Activated CD8-positive, alpha-beta memory T cell treated with anti-CD3 and anti-CD28 coated beads for 1 hour (primary cell): ENCODE measurements around the gene ARID4B.
"Not testable (repeated sequence)": the region's sequence is repeated elsewhere in the genome, so short reads cannot be mapped to it uniquely, and the experiment has no call there.

ENCODE experiments used
- DNase-seq, 2 donors: peaks; one replicate each; pipeline ENCODE4 v3.0.0-alpha.2; 2020; ENCODE audit warnings: low read depth in 1 of 2; ENCODE audit errors: extremely low read depth in 1 of 2

Gene ARID4B

DNA sequence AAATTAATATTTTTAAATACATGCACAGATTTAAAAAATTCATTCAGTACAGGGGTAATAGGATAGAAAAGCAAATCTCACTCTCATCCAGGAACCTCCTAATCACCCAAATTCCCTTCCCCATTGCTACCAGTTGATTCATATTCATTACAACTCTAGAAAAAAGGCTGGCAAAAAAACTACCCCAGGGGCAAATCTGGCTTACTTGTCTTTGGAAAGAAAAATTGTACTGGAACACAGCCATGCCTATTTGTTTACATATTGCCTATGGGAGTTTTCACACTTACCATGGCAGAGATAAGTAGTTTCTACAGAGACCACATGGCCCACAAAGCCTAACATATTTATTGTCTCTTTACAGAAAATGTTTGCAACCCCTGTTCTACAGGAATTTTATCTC, 158.0 kb downstream of the ARID4B start:
- DNase-seq, result no peak

DNA sequence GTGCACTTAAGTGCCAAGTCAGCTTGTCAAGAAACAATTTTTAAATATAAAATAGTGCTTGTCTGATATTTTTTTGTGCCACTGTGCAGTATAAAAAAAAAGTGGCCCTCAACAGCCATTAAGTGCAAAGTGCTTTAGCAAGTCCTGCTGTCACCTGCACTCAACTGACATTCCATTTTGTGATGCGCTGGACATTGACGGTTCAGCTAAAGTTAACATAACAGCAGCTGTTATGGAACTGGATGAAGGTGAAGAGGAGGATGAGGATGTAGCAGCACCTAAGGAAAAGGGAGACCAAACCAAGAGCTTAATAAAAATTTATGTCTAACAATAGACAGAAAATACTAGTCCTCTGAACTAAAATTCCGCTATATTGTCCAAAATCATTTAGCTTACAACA, 159.6 kb downstream of the ARID4B start:
- DNase-seq, result no peak

DNA sequence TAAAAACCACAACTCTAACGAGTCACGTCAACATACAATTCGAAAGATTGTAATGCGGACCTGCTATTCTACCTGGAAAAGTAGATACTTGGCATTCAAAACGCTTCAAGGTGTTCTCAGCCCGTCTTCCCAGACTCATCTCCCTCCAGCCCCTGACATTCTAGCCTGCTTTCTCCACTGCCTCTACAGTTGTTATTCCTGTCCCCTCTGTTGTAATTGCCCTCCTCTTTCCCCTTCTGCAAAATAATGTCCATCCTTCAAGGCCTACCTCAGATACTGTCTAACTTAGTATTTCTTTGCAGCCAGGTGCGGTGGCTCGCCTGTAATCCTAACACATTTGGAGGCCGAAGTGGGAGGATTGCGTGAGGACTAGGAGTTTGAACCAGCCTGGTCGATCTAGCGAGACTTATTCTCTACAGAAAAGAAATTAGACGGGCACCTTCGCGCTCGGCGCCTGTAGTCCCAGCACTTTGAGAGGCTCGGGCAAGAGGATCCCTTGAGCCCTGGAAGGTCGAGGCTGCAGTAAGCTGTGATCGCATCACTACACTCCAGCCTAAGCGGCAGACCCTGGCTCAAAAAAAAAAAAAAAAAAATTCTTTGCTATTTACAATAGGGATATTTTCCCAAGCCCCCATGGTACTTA, 166.2 kb downstream of the ARID4B start:
- DNase-seq, result no peak

DNA sequence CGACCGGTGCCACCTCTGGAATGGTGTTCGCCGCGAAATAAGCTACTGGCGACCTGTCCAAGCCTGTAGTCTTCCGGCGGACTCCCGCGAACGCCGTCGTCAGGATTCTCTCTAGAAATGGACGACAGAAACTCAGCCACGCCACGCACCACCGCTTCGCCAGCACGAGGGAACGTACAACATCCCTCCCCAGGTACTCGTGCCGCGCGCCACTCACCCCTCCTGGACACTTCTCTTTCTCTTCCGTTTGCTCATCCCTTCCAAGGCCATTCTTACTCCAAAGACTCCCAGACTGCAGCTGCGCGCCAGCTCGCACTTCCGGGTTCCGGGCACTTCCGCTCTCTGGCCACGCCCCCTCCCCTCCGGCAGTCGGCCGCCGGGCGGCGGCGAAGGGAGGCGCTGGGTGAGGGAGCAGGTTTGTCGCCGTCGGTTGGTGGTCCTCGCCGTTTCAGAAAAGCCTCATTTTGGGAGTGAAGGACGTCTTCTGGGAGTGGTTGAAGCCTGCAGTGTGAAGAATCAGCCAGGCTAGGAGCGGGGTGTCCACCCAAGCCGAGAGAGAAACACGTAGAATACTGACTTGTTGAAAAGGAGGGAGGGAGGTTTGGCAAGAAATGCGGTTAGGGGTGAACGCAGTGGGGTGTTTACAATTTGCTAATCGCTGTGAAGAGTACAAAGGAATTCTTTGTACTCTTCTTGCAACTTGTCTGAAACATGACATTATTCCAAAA, 166.9 kb downstream of the ARID4B start, which contains the start of gene RBM34:
RBM34 (minus strand) TSS at position 294 of the 728 bp plus-strand sequence; CDS start at position 270, 24 bp downstream.
- peak; percentile 76 to 90 for DNase-seq

DNA sequence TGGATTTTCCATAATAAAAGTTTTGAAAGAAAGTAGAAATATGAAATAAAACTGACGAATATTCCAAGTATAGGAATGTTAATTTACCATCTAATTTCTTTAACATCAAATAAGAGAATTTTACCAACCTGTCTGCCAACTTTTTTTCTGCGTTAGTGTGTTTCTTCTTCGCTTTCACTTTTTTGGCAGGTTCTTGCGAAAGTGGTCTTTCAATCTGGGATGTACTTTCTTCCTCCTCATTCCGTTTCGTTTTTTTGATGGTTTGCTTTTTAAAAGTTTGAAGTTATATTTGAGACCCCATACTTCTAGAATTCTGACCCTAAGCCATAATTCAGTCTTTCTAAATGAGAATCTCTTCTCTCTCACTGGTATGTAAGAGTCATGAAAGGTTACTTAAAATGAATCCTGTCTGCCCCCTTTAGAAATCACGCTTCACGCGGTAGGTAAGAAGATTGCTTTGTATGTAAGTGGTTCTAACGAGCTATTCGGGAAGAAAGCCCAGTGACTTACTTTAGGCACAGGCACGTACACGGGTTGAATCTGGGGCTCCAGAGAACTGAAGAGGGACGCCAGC, 167.5 kb downstream of the ARID4B start:
- no peak for DNase-seq

DNA sequence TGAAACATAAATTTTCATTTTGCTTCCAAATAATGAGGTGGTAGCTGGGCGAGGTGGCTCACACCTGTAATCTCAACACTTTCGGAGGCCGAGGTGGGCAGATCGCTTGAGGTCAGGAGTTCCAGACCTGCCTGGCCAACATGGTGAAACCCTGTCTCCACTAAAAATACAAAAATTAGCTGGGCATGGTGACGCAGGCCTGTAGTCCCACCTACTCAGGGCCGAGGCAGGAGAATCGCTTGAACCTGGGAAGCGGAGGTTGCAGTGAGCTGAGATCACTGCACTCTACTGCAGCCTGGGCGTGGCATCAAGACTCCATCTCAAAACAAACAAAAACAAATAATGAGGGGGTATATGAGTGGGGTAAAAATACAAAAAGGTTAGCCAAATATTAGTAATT, 168.0 kb downstream of the ARID4B start:
- DNase-seq, result not testable (repeated sequence)

DNA sequence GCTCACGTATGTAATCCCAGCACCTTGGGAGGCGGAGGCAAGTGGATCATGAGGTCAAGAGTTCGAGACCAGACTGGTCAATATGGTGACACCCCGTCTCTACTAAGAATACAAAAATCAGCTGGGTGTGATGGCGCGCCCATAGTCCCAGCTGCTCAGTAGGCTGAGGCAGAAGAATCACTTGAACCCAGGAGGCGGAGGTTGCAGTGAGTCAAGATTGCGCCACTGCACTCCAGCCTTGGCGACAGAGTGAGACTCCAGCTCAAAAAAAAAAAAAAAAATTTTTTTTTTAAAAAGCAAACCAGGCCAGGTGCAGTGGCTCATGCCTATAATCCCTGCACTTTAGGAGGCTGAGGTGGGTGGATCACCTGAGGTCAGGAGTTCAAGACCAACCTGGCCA, 168.7 kb downstream of the ARID4B start:
- DNase-seq, result not testable (repeated sequence)

DNA sequence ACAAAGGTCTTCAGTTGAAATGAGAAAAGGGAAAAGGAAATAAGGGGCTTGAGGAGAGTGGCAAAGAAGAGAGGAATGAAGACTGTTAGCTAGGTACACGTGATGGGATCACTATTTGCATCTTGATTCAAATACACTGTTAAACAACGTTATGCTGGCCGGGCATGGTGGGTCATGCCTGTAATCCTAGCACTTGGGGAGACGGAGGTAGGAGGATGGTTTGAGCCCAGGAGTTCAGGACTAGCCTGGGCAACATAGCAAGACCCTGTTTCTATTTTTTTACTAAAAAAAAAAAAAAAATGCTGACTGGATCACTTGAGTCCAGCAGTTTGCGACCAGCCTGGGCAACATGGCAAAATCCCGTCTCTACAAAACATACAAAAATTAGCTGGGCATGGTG, 169.3 kb downstream of the ARID4B start:
- DNase-seq, result no peak

DNA sequence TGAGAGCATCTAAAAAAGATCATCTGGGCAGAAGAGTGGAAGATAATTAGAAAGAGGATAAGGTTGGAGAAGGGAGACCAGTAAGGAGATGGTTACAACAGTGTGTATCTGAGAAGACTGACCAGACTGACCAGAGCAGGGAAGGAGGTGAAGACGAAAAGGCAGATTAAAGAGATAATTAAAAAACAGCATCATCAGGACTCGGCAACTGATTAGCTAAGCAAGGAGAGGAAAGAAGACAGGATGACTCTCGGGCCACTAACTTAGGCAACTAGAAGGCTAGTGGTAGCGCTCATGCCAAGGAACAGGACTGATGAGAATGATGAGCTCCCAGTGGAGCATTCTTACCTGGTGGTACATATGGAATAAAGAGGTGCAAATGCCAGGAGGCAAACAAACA, 170.8 kb downstream of the ARID4B start:
- DNase-seq, result no peak

DNA sequence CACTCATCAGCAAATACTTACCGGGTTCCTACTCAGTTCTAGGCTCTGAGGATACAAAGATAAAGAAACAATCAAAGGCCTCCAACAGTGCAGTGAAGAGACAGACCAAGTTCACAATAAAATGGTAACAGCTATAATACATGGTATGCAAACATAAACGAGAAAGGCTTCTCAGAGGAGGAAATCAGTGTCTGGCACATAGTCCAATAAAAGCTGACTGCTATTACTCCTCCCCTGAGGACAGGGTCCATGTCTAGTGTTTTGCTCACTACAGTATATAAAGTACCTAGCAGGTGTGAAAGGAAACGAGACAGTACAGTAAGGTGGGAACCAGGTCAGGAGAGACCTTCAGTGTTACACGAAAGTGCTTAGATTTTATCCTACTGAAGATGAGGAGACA, 171.2 kb downstream of the ARID4B start:
- no peak for DNase-seq

DNA sequence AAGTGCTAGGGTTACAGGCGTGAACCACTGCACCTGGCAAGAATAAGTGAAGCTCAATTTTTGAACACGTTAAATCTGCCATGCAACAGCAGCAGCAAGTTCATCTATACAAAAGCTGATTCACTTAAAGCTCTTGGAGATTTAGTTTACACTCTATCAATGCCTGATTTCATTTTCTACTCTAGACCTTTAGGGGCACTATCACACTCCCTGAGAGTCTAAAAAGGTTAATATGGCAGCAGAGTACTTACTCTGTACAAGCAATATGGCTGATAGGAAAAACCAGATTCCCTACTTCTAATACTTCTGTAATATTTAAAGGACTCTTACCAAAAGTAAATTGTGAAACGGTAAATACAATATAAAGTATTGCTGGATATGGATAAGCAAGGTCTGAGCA, 171.7 kb downstream of the ARID4B start:
- DNase-seq, result no peak

DNA sequence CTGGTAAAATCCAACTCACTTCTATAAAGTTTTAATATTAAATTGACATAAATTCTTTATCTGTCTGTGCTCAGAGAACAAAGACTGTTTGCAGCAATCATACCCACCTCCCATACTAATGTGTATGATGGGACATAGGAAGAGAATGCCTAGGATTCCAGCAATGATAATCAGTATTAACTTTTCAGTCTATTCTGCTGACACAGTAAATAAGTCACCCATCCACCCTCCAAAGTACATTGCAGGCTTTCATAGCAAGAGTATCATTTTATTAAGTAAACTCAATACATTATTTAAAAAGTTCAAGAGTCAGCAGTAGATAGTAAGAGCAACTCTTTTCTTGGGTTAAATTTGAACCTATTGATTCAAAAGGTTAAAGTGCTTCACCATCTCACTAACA, 175.7 kb downstream of the ARID4B start:
- DNase-seq, result no peak

DNA sequence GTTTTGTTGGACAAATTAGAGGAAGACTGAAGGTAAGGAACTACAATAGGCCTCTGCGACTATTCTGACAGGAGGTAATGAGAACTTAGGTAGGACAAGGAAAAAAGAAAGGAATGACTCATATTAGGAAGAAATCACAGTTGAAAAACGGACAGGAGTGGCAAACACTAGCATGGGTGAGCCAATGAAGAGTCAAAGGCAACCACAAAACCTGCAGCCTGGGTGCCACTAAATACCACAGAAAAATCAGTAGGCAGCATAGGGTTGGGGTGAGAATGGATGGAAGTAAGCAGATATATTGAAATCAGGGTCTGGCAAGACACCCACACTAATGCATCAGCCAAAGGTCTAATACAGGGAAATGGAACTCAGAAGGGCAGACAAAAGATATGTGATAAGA, 176.9 kb downstream of the ARID4B start:
- no peak for DNase-seq

DNA sequence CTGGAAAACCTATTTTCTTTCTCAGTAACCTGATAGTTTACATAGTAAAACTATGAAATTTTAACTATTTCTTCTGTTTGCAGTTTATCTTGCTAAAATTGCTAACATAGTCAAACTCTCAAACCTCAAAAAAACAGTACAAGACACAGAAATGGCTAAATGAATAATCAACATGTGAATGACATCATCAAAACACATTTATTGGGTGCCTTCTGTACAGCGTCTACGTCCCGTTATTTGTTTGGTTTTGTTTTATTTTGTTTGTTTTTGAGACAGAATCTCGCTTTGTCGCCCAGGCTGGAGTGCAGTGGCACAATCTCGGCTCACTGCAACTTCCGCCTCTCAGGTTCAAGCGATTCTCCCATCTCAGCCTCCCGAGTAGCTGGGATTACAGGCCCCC, 178.2 kb downstream of the ARID4B start:
- no peak for DNase-seq

DNA sequence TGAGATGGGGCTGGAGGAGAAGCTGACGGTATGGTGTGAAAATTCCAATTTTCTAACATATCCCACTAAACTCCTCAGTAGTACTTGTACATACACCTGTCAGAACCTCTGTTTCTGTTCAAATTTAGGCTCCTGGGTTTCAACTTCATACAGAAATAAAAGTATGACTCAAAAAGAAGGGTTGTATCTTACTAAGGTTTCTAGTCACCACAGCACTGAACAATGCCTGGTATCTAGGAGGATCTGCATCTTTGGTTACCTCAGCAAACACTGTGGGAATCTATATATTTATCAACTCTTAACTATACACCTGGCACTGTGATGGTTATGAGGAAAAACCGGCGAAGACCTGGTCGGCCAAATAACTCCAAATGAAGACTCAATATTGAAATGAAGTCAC, 180.7 kb downstream of the ARID4B start:
- DNase-seq, result no peak

DNA sequence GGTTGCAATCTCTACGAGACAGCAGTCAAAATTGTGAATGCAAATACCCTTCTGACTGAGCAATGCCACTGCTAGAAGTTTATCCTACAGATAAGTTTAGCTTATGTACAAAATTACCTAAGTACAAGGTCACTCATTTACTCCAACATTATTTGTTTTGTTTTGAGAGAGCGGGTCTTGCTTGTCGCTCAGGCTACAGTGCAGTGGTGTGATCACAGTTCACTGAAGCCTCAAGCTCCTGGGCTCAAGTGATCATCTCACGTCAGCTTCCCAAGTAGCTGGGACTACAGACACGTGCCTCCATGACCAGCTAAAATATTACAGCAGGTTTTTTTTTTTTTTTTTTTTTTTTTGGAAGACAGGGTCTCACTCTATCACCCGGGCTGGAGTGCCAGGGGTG, 182.3 kb downstream of the ARID4B start:
- DNase-seq, result no peak

DNA sequence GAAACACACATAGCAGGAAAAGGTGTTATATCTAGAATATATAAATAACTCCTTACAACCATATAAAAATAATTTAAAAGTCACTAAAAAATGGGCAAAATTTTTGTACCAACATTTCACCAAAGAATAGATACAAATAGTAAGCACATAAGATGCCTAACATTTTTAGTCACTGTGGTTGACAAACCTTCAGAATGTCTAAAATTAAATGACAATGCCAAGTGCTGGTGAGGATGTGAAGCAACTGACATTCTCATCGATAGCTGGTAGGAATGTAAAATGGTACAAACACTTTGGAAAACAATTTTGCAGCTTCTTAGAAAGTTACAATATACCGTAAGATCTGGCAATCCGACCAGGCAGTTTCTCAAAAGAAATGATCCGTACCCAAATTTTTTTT, 185.0 kb downstream of the ARID4B start:
- no peak for DNase-seq

DNA sequence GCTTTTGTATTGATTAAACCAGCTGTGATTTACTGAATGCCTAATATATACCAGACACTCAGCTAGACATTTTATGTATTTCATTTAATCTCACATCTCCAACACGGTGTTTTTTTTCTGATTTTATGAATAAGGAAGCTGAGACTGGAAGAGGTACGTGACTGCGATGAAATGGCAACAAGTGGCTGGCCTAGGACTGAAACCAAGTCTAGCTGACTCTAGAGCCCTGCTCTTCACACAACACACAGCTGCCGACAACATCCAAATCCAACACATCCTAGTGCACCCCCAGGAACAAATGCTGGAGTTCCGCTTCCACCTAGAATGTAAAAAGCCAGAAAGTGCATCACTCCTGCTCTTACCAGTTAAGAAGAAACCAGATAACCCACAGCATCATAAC, 188.7 kb downstream of the ARID4B start:
- DNase-seq, result no peak

DNA sequence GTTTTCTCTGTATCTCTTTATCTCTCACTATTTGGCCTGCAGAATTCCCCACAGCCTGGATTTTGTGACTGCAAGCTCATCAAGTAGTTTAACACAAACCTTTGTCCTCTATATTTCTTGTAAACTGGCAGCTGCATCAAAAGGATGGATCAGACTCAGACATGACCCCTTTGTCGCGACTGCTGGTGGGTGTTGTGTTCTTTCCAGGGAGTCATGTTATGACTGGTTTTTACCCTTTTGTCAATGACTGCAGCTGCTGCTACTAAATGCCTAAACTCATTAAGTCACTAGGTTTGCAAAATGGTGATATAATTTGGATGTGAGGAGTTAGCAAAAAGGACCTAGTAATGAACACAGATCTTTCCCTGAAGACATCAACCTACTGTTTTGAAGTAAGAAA, 189.2 kb downstream of the ARID4B start:
- DNase-seq, result no peak

DNA sequence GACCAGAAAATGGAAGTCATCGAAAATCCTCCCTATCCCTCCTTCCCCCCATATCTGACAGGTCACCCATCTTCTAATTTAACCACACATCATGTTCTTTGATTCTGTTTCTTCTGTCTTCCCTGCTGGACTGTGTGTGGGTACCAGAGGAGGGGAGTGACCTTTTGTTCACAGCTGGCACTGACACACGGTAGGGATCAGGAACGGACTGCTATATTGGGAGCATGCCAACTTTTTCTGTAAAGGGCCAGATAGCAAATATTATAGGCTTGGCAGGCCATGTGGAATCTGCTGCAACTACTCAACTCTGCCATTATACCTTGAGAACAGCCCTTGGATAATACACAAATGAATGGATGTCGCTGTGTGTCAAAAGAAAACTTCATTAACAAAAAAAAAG, 191.9 kb downstream of the ARID4B start:
- DNase-seq, result no peak

DNA sequence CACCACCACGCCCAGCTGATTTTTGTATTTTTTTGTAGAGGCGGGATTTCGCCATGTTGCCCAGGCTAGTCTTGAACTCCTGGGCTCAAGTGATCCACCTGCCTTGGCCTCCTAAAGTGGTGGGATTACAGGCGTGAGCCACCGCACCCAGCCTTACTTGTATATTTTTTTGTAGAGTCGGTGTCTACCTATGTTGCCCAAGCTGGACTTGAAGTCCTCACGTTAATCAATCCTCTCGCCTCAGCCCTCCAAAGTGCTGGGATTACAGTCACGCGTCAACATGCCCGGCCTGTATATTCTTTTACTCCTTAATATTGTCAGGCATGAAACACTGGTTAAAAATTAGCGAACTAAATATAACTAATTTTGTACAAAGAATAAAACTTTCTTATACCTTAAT, 193.8 kb downstream of the ARID4B start:
- no peak for DNase-seq

DNA sequence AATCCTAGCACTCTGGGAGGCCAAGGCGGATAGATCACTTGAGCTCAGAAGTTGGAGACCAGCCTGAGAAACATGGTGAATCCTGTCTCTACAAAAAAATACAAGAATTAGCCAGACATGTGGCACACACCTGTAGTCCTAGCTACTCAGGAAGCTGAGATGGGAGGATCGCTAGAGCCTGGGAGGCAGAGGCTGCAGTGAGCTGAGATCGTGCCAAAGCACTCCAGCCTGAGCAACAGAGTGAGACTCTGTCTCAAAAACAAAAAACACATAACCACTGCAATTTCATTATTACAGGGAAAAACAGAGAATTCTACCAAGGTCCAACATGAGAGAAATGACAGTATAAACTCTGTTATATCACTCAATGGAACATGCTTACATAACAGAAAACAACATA, 194.9 kb downstream of the ARID4B start:
- DNase-seq, result no peak
